ENCODE data around the gene CHRNE.

The CHRNE gene

GRCh38 chr17:4946312-4946976 lies 43.5 kb upstream of the CHRNE start:
- Histone ChIP-seq H3F3A (ENCODE audit: insufficient read depth, low read length) (peaks cover 18% of the 10 kb centered on the region), H3K27ac (ENCODE audit: low read depth, low read length, poor library complexity, severe bottlenecking) (peak overlapping the region; percentile 100), H3K4me3 (ENCODE audit: low read depth, low read length, poor library complexity, severe bottlenecking) (peak overlapping the region; percentile 84), H2AFZ (ENCODE audit: low read length) (no peak overlapping the region), H3K9me3 (ENCODE audit: low read length) (no peaks in the 10 kb centered on the region), H3K4me1 (ENCODE audit: insufficient read depth, low read length, severe bottlenecking) (peaks cover 71% of the 10 kb centered on the region), H3K4me2 (ENCODE audit: low read length) (peak overlapping the region; percentile 75), H4K20me1 (ENCODE audit: insufficient read depth, low read length) (no peaks in the 10 kb centered on the region), H3K27me3 (ENCODE audit: insufficient read depth, low read length) (no peaks in the 10 kb centered on the region), H3K79me2 (ENCODE audit: insufficient read depth, low read length) (peaks cover 9% of the 10 kb centered on the region), H3K9ac (ENCODE audit: low read length) (peak overlapping the region; percentile 92), H3K36me3 (ENCODE audit: insufficient read depth, low read length) (peaks cover 65% of the 10 kb centered on the region), H3K9me2 (ENCODE audit: low read depth, low read length) (no peaks in the 10 kb centered on the region)
- TF ChIP-seq CTCF (IDR thresholded peaks at IDR 0.05; ENCODE audit: low read length), result no peak
- no peak for TF ChIP-seq EZH2 (IDR thresholded peaks at IDR 0.05; ENCODE audit: borderline replicate concordance, low read length)

- H2AFZ ChIP-seq (ENCODE audit: low read length), result no peak overlapping the region
- no peak for TF ChIP-seq EZH2 (IDR thresholded peaks at IDR 0.05; ENCODE audit: borderline replicate concordance, low read length)
- no peak for TF ChIP-seq CTCF (IDR thresholded peaks at IDR 0.05; ENCODE audit: low read length)
- H3K4me1 ChIP-seq (ENCODE audit: insufficient read depth, low read length, severe bottlenecking), result peaks cover 73% of the 10 kb centered on the region
- H3K36me3 ChIP-seq (ENCODE audit: insufficient read depth, low read length), result peaks cover 67% of the 10 kb centered on the region
- H3K4me3 ChIP-seq (ENCODE audit: low read depth, low read length, poor library complexity, severe bottlenecking), result peak overlapping the region; percentile 84
- H3K27ac ChIP-seq (ENCODE audit: low read depth, low read length, poor library complexity, severe bottlenecking), result peak overlapping the region; percentile 100
- peak overlapping the region; percentile 75 for H3K4me2 ChIP-seq (ENCODE audit: low read length)
- no peaks in the 10 kb centered on the region for H4K20me1 ChIP-seq (ENCODE audit: insufficient read depth, low read length)
- peak overlapping the region; percentile 92 for H3K9ac ChIP-seq (ENCODE audit: low read length)
- H3F3A ChIP-seq (ENCODE audit: insufficient read depth, low read length), result peaks cover 18% of the 10 kb centered on the region
- H3K9me3 ChIP-seq (ENCODE audit: low read length), result no peaks in the 10 kb centered on the region
- H3K27me3 ChIP-seq (ENCODE audit: insufficient read depth, low read length), result no peaks in the 10 kb centered on the region
- no peaks in the 10 kb centered on the region for H3K9me2 ChIP-seq (ENCODE audit: low read depth, low read length)
- H3K79me2 ChIP-seq (ENCODE audit: insufficient read depth, low read length), result peaks cover 13% of the 10 kb centered on the region
Observed at GRCh38 chr17:4945944-4946280, 43.0 kb upstream of the CHRNE start.

- TF ChIP-seq EZH2 (IDR thresholded peaks at IDR 0.05; ENCODE audit: borderline replicate concordance, low read length), result no peak
- TF ChIP-seq CTCF (IDR thresholded peaks at IDR 0.05; ENCODE audit: low read length), result no peak
- Histone ChIP-seq H3K9me2 (ENCODE audit: low read depth, low read length) (no peaks in the 10 kb centered on the region), H3K4me1 (ENCODE audit: insufficient read depth, low read length, severe bottlenecking) (peaks cover 68% of the 10 kb centered on the region), H3K27me3 (ENCODE audit: insufficient read depth, low read length) (no peaks in the 10 kb centered on the region), H2AFZ (ENCODE audit: low read length) (no peak overlapping the region), H3K4me2 (ENCODE audit: low read length) (peak overlapping the region; percentile 49), H4K20me1 (ENCODE audit: insufficient read depth, low read length) (no peaks in the 10 kb centered on the region), H3K79me2 (ENCODE audit: insufficient read depth, low read length) (peaks cover 17% of the 10 kb centered on the region), H3K36me3 (ENCODE audit: insufficient read depth, low read length) (peaks cover 72% of the 10 kb centered on the region), H3K27ac (ENCODE audit: low read depth, low read length, poor library complexity, severe bottlenecking) (peak overlapping the region; percentile 83), H3K9me3 (ENCODE audit: low read length) (no peaks in the 10 kb centered on the region), H3F3A (ENCODE audit: insufficient read depth, low read length) (peaks cover 18% of the 10 kb centered on the region), H3K9ac (ENCODE audit: low read length) (peak overlapping the region; percentile 41; the same call in 1 of the 2 replicates), H3K4me3 (ENCODE audit: low read depth, low read length, poor library complexity, severe bottlenecking) (peak overlapping the region; percentile 84)
Observed at GRCh38 chr17:4945176-4945943, 42.5 kb upstream of the CHRNE start.
